Inflammatory macrophage (primary cell): ENCODE data around the gene SCN2A.
"Not testable (repeated sequence)": the region's sequence is repeated elsewhere in the genome, so short reads cannot be mapped to it uniquely, and the experiment has no call there.

Experiments used
- DNase-seq, 2 donors: peaks; one replicate each; pipeline ENCODE4 v3.0.0-alpha.2; 2020 to 2022

SCN2A gene

DNA sequence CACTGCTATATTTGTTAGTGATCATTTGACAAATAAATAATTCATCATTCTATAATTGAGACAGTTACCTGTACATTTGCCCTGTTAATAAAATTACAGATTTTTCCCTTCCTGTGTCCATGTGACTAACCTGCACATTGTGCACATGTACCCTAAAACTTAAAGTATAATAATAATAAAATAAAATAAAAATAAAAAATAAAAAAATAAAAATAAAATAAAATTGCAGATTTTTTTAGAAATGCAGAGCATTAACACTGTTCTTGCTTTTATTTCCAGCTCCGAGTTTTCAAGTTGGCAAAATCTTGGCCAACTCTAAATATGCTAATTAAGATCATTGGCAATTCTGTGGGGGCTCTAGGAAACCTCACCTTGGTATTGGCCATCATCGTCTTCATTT, 105.1 kb downstream of the SCN2A start:
- DNase-seq: not testable (repeated sequence)

DNA sequence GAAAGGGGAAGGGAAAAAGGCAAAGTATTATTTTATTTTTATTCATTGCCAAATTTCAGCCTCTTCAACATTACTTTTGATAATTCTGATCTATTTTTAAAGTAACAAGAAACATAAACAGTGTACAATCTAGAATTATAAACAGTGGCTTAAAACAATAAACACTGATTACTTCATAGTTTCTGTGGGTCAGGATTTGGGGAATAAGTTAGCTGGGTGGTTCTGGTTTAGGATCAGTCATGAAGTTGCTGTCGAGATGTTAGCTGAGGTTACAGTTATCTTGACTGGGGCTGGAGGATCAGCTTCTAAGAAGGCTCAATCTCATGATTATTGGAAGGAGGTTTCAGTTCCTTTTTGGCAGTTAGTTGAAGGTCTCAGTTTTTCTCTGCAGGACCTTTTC, 109.2 kb downstream of the SCN2A start:
- no peak for DNase-seq

DNA sequence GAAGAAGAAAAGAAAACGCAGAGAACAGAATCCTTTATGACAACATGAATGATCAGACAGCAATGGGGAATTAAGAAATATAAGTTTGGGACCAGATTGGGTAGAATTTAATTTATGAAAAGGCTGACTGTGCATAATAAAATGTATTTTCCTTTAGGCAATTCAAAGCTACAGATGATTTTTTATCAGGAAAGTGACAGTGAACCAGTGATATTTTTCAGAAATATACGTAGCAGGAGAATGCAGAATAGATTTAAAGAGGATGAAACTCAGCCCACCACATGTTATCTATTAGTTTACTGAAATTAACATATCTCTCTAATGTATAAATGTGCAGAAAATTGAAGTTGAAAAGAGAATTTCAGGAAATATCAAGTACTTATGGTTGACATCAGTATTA, 110.0 kb downstream of the SCN2A start:
- DNase-seq: no peak

DNA sequence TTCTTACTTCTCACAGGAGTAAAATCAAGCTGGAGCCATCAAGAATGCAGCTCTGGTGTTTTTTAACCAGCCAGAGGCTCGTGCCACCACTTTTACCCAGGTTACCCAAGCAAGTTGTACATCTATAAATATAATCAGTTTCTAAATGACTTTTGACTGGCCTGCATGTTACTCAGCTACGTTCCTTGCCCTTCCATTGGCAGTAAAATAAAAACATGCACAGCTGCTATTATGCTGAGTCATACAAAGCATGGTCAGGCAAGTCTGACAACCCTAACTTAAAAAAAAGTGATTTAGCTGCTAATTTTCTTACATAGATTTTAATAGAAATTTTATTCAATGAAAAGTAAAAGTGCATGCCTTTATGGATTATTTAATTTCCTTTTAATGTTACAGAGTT, 118.5 kb downstream of the SCN2A start:
- no peak for DNase-seq

DNA sequence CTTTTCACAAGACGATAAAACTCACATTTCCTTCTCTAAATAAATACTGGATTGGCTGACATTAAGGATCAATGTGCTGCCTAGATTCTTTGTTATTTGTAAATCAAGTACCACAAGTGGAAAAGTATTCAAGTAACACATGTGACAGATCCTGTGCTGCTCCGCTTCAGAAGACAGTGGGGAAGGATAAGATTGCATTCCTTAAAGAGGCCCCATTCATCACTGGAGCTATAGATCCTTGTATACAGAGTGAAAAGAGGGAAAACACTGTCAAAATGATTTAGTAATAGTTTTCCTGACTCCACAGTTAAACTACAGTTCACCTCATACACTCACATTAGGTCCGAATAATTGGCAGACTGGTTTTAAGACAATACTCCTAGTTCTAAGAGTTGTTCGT, 122.3 kb downstream of the SCN2A start:
- no peak for DNase-seq

DNA sequence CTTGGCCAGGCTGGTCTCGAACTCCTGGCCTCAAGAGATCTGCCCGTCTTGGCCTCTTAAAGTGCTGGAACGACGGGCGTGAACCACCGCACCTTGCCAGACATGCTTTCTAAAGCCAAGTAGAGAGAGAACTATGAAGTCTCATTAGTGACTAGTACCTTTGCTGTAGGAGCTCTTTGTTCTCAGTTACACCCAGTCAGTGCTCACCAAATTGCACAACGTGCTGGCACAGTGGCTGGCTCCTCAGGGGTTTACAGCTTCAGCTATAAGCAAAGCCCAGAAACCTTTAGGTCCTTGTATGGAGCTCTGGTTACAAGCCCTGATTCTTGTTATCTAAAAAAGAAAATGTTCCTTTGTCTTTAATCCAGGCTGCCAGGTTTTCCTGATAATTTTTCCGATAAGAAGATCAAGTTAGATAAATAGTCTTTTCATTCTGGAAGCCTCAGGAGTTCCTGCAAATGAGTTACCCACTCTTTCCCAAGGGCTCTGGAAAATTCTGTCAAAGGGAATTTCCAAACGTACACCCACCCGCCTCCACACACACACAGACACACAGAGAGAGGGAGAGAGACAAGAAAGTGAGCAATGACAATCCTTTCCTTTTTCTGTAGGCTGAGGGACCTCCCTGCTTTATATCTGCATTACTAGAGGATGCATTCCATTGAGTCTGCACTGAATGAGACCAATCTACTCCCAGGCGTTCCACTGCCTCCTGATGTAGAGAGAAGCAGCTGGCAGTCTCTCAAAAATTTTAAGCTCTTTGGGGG, 130.1 kb downstream of the SCN2A start:
- no peak for DNase-seq

DNA sequence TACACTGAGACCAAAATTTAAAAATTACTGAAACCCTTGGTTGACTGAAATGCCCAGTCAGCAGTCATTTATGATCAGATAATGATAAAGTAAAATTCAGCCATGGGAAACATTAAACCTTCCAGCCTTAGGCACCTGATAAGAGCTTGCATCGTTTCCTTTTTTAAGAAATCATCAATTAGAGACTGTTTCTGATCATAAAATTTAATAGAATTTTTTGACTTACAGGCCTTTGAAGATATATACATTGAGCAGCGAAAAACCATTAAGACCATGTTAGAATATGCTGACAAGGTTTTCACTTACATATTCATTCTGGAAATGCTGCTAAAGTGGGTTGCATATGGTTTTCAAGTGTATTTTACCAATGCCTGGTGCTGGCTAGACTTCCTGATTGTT, 130.7 kb downstream of the SCN2A start:
- no peak for DNase-seq

DNA sequence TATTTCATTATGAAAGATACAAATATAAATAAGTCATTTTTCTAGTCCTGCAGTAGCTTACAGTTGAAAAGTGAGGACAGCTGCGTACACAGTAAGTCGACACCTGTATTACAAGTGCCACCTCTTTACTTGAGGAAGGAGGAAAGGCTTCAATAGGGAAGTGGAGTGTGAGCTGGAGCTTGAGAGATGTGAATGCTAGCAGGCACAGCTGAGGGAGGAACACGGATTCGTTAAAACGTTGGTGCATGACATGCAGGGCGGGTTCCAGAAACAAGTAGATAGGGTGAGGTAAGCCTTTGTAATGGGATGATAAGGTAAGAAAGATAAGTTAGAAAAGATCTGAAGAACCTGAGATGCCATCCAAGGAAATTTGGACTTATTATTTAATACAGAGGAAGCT, 132.1 kb downstream of the SCN2A start:
- no peak for DNase-seq

DNA sequence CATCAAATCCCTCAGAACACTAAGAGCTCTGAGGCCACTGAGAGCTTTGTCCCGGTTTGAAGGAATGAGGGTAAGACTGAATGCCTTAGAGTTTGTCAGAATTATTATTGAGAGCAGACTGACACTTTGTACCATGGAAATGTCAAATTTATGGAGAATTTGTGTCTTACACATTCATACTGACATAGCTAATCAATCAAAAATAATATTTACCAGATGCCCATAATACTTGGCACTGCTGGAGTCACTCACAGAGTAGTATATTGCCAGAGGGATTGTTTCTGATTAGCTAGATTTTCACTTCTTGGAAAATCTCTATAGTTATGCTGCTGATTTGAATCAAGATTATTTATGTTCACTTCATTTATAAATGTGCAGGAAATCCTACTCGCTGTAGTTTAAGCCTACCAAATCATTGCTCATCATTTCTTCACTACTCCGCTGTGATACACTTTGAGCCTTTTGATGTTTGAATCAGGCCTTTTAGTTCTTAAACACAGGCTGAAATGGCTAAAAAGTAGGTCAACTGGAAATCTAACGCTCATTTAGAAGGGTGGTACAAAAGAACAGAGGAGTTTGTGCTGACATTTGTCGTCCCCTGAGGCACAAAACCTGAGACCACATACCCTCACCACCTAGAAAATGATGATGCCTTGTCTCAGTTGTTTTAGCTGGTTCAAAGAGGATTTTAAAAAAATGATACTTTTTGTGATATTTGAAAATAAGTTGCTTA, 134.2 kb downstream of the SCN2A start:
- no peak for DNase-seq

DNA sequence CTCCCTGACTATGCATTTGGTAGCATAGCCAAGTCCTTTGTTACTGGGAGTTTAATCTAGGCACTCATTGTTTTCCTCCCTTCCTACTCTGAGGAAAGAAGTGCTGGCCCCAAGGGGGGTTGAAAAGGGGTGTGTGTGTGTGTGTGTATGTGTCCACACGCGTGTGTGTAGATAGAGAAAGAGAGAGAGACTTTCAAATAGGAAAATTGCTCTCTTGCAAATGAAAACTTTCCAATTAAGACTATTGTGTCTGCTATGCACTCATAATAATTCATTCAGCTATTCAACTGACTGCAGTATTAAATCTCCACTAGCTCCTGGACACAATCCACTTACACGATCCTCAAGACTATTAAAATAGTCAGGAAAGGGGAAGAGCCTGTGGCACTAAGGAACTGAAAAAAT, 137.4 kb downstream of the SCN2A start:
- no peak for DNase-seq

DNA sequence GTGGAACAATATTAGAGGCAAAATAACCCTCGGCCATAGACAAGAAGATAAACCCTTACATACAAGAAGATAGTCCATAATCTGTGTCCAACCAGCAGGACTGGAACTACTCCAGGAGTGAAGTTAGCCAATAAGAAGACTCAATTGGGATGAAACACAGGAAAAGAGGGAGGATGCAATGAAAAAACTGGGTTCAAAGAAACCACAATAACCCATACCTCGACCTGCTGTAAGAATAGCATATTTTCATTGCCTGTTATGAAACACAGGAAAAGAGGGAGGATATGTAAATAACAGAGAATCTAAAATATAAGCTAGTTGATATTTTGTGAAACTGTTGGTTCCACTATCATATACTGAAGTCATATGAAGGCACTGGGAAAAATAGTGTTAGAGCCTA, 143.1 kb downstream of the SCN2A start:
- DNase-seq: no peak

DNA sequence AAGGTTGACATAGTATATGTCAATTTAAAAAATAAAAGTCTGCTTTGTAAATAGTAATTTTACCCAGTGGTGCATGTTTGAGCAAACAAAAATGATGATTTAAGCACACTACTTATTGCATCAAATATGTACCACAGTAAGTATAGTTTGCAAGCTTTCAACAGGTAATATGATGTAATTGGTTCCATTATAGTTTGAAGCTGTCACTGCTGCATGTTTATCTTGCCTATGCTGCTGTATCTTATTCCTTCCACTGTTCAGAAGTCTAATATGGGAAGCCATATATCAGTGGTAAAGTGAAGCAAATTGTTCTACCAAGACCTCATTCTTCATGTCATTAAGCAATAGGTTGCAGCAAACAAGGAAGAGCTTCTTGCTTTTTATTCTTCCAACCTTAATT, 151.7 kb downstream of the SCN2A start:
- no peak for DNase-seq

DNA sequence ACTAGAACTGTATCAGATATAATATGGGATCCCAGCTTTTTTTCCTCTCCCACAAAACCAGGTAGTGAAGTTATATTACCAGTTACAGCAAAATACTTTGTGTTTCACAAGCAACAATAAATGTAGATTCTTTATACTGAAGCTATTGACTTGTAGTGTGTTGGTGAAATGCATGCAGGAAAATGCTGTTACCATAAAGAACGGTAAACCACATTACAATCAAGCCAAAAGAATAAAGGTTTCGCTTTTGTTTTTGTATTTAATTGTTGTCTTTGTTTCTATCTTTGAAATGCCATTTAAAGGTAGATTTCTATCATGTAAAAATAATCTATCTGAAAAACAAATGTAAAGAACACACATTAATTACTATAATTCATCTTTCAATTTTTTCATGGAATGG, 152.6 kb downstream of the SCN2A start:
- no peak for DNase-seq

DNA sequence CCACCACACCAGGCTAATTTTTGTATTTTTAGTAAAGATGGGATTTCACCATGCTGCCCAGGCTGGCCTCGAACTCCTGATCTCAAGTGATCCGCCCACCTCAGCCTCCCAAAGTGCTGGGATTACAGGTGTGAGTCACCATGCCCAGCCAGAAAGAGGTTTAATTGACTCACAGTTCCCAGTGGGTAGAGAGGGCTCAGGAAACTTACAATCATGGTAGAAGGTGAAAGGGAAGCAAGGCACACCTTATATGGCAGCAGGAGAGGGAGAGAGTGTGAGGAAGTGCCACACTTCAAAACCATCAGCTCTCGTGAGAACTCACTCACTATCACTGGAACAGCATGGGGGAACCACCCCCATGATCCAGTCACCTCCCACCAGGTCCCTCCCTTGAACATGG, 159.4 kb downstream of the SCN2A start:
- not testable (repeated sequence) for DNase-seq

DNA sequence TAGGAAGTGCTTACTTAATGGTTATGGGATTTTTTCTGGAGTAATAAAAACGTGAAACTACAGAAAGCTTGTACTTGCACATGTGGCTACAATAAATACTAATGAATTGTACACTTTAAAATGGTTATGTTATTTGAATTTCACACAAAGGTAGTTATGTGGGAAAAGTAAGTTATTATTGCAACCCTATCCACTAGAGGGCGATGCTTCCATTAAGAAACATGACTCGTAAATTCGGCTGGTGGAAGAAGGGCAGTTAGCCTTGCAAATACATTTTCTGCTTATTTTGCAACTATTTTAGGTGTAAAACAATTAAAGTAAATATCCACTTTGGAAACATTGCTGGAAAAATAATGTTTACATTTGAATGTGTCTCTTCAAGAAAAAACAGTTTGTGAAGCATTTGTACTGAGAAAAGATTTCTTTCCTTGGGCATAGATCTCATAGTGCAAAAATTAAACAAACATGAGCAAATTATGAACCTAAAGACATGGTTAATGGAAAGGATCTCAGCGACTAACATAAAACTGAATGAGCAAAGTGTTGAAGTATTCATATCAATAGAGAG, 162.2 kb downstream of the SCN2A start:
- DNase-seq: peak; percentile 59 to 64

DNA sequence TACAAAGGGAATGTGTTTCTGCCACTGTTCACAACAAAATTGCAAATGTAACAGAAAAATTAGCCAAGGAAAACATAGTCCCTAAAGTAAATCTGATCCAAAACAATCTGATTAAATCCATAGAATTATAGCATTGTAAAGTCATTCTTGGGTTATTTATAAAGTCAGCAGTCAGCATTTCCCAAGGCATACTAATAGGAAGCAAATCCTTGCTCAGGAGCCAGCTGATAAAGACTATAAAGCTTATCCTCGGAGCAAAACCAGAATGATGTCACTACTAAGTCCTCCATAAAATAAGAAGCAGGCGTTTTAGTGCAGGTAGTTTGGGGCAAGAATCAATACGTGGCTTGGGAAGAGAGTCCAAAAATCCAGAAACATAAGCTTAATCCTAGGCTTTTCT, 162.9 kb downstream of the SCN2A start:
- DNase-seq: no peak

DNA sequence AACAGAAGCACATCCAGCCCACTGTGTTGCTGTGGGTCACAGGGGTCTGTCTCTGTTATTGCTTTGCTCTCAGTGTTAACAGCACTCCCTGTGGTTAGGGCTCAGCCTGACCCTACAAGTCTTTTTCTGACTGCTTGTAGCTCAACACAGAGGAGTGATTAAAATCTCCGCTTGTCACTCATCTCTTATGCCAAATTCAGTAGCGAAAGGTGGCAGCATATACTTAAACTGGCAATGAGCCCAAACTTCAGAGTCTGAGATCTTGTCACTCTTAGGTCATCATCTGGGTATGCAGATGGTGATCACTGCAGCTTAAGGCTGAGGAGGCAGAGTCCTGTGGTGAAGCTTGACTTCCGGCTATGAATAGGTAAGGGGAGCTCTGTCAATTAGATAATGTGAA, 167.0 kb downstream of the SCN2A start:
- no peak for DNase-seq

DNA sequence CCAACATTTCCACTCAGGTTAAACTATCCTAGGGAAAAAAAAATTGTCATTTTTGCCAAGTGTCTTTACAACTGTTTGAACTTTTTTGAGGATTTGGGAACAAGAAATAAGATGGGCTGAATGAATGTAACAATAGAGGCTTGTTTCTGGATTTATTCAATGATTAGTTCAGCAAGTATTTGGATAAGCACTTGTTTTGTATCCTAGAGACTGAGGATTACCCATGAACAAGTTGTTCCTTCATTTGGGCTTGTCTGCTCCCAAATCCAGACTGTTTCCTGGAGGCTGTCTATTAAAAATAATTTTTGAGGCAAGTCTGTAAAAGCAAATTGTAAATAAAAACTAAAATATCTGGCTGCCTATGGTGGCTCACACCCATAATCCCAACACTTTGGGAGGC, 168.3 kb downstream of the SCN2A start:
- DNase-seq: no peak

DNA sequence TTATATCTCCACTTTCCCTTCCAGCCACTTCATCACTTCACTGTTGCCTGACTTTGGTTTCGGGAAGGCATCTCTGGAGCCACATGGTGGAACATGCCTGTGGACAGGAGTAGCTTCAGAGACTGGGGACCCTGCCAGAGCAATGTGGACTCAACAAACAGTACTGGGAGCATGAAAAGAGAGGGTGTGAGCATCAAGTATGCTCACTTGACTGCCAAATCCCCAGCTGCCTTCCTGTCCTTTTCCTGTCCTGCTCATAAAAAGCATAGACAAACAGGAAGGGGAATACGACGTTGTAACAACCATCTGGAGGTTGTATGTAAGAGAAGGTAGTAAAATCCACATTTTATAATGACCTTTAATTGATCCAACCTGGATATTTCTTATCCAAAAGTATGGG, 169.0 kb downstream of the SCN2A start:
- no peak for DNase-seq

DNA sequence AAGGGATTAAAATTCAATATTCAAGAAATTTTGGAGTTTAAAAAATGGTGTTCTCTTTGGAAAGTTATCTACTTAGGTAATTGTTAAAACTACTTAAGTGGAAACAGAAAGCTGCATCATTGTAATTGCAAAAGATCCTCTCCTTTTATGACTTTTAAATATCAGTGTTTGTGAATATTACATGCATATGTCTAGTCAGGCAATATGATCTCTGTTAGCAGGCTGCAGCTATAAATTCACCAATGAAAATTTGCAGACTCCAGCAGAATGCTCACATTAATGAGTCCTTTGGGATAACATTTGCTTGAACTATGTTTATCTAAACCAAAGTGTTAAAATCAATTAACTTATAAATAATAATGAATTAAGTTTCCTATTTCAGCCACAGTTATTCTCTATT, 171.1 kb downstream of the SCN2A start:
- DNase-seq: no peak

DNA sequence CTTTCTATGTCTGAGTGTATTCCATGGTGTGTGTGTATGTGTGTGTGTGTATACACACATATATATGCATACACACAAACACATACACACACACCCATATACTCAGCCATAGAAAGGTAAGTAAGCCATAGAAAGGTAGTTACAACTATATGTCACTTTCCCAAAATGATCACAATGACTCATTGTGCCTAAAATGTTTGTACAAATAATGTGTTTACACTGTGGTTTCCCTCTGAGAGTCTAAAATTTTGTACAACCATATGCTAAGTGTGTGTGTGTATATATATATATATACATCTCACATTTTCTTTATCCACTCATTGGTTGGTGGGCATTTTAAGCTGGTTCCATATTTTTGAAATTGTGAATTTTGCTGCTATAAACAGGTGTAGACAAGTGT, 175.0 kb downstream of the SCN2A start:
- DNase-seq: no peak

DNA sequence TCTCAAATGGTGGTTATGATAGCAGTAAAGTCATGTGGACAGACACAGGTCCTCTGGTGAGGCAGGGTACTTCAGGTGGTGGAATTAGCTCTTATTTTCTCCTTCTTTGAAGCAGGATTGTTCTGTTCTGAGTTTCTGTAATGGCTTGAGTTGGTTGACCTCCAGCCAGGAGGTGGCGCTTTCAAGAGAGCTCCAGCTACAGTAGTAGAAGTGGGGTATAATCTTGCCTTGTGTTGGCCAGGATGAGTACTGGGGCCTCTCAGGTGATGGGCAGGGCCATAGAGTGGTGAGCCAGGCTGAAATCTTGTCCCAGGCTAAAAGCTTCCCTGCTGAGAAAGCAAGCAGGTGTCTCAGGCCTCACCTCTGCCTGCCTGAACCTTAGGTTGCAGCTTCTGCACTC, 177.8 kb downstream of the SCN2A start:
- no peak for DNase-seq

DNA sequence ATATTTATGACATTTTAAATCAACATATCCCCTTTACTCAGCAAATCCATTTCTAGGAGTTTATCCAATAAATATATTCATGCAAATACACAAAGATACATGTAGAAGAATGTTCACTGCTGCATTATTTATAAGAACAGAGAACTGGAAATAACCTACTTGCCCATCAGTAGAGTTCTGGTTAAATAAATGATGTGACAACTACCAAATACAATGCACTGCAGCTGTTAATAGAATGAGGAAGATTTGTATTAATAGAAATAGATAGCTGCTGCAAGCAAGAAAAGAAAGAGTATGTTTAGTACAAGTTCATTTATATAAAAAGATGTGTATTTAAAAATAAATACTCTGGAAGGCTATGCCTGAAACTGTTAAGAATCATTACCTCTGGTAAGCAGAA, 181.0 kb downstream of the SCN2A start:
- DNase-seq: no peak

DNA sequence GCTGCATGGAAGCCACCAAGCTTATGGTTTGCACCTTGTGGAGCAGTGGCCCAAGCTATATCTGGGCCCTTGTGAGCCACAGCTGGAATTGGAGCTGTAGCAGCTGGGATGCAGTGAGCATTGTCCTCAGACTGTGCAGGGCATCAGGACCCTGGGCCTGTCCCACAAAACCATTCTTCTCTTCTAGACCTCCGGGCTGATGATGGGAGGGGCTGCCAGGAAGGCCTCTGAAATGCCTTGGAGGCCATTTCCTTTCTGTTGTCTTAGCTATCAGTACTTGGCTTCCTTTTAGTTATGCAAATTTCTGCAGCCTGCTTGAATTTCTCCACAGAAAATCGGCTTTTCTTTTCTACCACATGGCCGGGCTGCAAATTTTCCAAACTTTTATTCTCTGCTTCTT, 183.9 kb downstream of the SCN2A start:
- no peak for DNase-seq
